VCaP (cell line): Measurements from ENCODE around the gene COL6A2.
"Not testable (repeated sequence)": the region's sequence is repeated elsewhere in the genome, so short reads cannot be mapped to it uniquely, and the experiment has no call there.

ENCODE experiments used
- H3K27ac ChIP-seq: fragments of 450-650 bp; 2 replicates; pipeline ENCODE4 v1.5.1; 2017
- TF ChIP-seq, protein P1 (sequence below): fragments of 450-650 bp; conservative IDR thresholded peaks from 2 replicates; pipeline ENCODE4 v1.5.1; 2017; ENCODE audit warnings: mild to moderate bottlenecking, moderate library complexity

The COL6A2 gene

GRCh38 chr21:46066591-46067331, 31.2 kb upstream of the COL6A2 start:
- H3K27ac ChIP-seq = no peak overlapping the region
- TF ChIP-seq, protein P1, sequence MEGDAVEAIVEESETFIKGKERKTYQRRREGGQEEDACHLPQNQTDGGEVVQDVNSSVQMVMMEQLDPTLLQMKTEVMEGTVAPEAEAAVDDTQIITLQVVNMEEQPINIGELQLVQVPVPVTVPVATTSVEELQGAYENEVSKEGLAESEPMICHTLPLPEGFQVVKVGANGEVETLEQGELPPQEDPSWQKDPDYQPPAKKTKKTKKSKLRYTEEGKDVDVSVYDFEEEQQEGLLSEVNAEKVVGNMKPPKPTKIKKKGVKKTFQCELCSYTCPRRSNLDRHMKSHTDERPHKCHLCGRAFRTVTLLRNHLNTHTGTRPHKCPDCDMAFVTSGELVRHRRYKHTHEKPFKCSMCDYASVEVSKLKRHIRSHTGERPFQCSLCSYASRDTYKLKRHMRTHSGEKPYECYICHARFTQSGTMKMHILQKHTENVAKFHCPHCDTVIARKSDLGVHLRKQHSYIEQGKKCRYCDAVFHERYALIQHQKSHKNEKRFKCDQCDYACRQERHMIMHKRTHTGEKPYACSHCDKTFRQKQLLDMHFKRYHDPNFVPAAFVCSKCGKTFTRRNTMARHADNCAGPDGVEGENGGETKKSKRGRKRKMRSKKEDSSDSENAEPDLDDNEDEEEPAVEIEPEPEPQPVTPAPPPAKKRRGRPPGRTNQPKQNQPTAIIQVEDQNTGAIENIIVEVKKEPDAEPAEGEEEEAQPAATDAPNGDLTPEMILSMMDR = no peak

DNA sequence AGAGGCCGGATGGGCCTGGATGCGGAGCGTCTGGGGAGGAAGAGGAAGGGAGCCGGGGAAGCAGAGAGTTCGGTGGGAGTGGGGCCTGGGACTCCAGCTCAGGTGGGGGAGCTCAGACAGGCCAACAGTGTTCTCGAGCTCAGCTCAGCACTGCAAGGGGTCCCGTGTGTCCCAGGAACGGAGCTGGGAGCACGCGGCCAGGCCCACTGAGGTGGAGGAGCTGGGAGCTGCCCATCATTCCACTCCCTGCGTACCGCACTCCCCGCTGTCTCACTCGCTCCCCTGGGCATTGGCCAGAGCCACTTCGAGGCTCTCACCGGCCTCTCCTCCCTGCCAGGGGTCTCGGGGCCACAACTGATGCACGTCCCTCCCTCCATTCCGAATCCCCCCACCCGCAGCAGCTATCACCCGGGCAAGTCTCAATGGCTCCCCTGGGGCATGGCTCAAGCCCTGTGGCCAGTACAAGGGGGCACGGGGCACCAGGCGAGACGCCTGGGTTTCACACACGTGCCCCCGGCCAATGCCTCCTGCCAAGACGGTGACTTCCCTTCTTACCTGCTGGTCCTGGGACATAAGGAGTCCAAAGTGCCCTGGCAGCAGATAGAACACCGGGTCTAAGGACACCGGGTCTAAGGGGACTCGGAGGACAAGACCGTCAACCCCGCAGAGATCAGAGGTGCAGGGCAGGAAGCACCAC, 30.3 kb upstream of the COL6A2 start:
- H3K27ac ChIP-seq = no peak overlapping the region
- TF ChIP-seq, protein P1 = no peak

- H3K27ac ChIP-seq = no peak overlapping the region
- TF ChIP-seq, protein P1 = no peak
Observed at GRCh38 chr21:46068516-46069079, 29.3 kb upstream of the COL6A2 start.

- TF ChIP-seq, protein P1 = no peak
- no peak overlapping the region for H3K27ac ChIP-seq
Observed at GRCh38 chr21:46069166-46069565, 28.7 kb upstream of the COL6A2 start.

DNA sequence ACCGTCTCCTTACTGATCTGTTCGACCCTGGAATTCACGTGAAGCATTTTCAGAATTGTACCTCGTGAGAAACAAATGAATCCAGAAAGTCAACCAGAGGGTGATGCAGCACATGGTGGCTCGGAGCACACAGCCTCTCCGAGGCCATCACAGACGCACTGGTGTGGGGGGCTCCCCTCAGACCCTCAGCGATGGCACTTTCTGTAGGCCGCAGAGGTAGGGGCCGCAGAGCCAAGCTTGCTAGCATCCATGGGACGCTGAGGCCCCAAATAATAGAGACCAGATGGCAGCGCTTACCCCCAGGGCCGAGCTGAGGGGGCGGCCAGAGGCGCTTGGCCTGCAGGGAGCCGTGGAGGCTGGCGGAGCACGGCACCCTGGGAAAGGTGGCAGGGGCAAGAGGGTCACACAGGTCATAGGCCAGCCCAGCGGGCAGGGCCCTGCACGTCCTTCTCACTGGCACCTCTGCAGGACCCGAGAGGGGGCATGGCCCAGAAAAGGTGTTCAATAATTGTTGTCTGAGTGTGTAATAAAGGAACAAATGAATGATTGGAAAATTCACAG, 28.1 kb upstream of the COL6A2 start:
- no peak overlapping the region for H3K27ac ChIP-seq
- TF ChIP-seq, protein P1 = no peak

DNA sequence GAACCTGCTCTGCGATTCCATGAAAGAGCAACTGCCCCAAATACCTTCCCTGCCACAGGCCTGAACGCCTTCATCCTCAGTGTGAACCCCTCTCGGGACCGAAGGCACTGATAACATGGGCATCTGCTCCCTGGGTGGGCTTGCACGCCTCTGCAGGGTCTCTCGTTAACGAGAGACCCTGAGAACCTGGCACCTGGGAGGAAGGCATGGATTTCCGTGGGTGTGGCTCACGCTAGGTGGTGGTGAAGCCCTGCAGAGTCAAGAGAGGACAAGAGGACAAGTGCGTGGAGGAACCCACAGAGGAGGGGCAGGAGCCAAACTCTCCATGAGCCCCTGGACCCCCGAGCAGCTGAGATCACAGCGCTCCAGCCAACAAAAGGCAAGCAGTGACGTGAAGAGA, 26.8 kb upstream of the COL6A2 start:
- TF ChIP-seq, protein P1 = no peak
- H3K27ac ChIP-seq = no peak overlapping the region

DNA sequence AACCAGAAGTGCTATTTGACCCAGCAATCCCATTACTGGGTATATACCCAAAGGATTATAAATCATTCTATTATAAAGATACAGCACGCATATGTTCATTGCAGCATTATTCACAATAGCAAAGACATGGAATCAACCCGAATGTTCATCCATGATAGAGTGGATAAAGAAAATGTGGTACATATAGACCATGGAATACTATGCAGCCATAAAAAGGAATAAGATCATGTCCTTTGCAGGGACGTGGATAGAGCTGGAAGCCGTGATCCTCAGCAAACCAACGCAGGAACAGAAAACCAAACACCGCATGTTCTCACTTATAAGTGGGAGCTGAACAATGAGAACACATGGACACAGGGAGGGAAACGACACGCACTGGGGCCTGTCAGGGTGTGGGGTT, 21.2 kb upstream of the COL6A2 start:
- not testable (repeated sequence) for H3K27ac ChIP-seq
